Neuronal stem cell (in vitro differentiated cells): ENCODE measurements around the gene TBX2.

Experiments used
- DNase-seq: peaks from one replicate; pipeline ENCODE4 v3.0.0-alpha.2; 2013; ENCODE audit warnings: low spot score
- H2AFZ ChIP-seq: one replicate; pipeline ENCODE4 v1.6.1; 2013; ENCODE audit warnings: mild to moderate bottlenecking, low read length, inconsistent platforms
- H2AK5ac ChIP-seq: 2 replicates; pipeline ENCODE4 v1.6.1; 2013; ENCODE audit warnings: low read depth, mild to moderate bottlenecking, inconsistent platforms, low read length, moderate library complexity, mixed read lengths
- H2BK120ac ChIP-seq: 2 replicates; pipeline ENCODE4 v1.6.1; 2013; ENCODE audit warnings: low read depth, mild to moderate bottlenecking, inconsistent platforms, low read length, moderate library complexity, mixed read lengths
- H2BK12ac ChIP-seq: one replicate; pipeline ENCODE4 v1.6.1; 2013; ENCODE audit warnings: low read length, inconsistent platforms
- H2BK15ac ChIP-seq: 2 replicates; pipeline ENCODE4 v1.6.1; 2013; ENCODE audit warnings: mild to moderate bottlenecking, low read length, inconsistent platforms, mixed read lengths
- H2BK5ac ChIP-seq: one replicate; pipeline ENCODE4 v1.6.1; 2013; ENCODE audit warnings: inconsistent platforms, mild to moderate bottlenecking, low read length, moderate library complexity
- H3K14ac ChIP-seq: one replicate; pipeline ENCODE4 v1.6.1; 2013; ENCODE audit warnings: low read length, inconsistent platforms
- H3K18ac ChIP-seq: 2 replicates; pipeline ENCODE4 v1.6.1; 2013; ENCODE audit warnings: low read length, inconsistent platforms
- H3K23ac ChIP-seq: 2 replicates; pipeline ENCODE4 v1.6.1; 2013; ENCODE audit warnings: low read depth, mild to moderate bottlenecking, mixed read lengths, low read length, inconsistent platforms; ENCODE audit not compliant: poor library complexity
- H3K27ac ChIP-seq: replicated peaks from 3 replicates; pipeline ENCODE4 v1.5.1; 2013; ENCODE audit warnings: low read length, inconsistent platforms
- H3K27me3 ChIP-seq, 3 experiments: 2 replicates each; pipeline ENCODE4 v1.6.1; 2013; ENCODE audit warnings: low read length in 3 of 3, mild to moderate bottlenecking in 2 of 3, inconsistent platforms in 1 of 3, low read depth in 1 of 3, mixed read lengths in 1 of 3, moderate library complexity in 1 of 3; ENCODE audit not compliant: control insufficient read depth in 3 of 3, insufficient read depth in 3 of 3
- H3K36me3 ChIP-seq, 2 donors: replicated peaks in 1 of 2; 2 replicates each; pipeline ENCODE4 v1.6.1; 2013; ENCODE audit warnings: low read length in 2 of 2; ENCODE audit not compliant: control insufficient read depth in 2 of 2, insufficient read depth in 2 of 2
- H3K4ac ChIP-seq: 2 replicates; pipeline ENCODE4 v1.6.1; 2013; ENCODE audit warnings: inconsistent platforms, mild to moderate bottlenecking, low read length, moderate library complexity
- H3K4me1 ChIP-seq, 2 donors: 1 replicate in 1 of 2; 2 replicates in 1 of 2; pipeline ENCODE4 v1.6.1; 2013; ENCODE audit warnings: low read length in 2 of 2, low read depth in 1 of 2; ENCODE audit not compliant: control insufficient read depth in 2 of 2, insufficient read depth in 1 of 2
- H3K4me2 ChIP-seq: one replicate; pipeline ENCODE4 v1.6.1; 2013; ENCODE audit warnings: mild to moderate bottlenecking, low read length, inconsistent platforms; ENCODE audit not compliant: insufficient read depth, poor library complexity, severe bottlenecking
- H3K4me3 ChIP-seq, 2 donors: 2 replicates each; pipeline ENCODE4 v1.5.1; 2013; ENCODE audit warnings: low read length in 2 of 2, mild to moderate bottlenecking in 2 of 2, inconsistent platforms in 1 of 2, moderate library complexity in 1 of 2
- H3K79me1 ChIP-seq: one replicate; pipeline ENCODE4 v1.6.1; 2013; ENCODE audit warnings: low read depth, mild to moderate bottlenecking, inconsistent platforms, low read length, moderate library complexity
- H3K9ac ChIP-seq: one replicate; pipeline ENCODE4 v1.6.1; 2013; ENCODE audit warnings: mild to moderate bottlenecking, low read depth, low read length, inconsistent platforms; ENCODE audit not compliant: poor library complexity
- H3K9me3 ChIP-seq, 2 donors: replicated peaks in 1 of 2; 2 replicates each; pipeline versions ENCODE3 to v1.6.1; 2013; ENCODE audit warnings: low read length in 2 of 2, mild to moderate bottlenecking in 2 of 2, inconsistent platforms in 1 of 2, low read depth in 1 of 2, mixed read lengths in 1 of 2, moderate library complexity in 1 of 2; ENCODE audit not compliant: control insufficient read depth in 2 of 2, insufficient read depth in 1 of 2
- H4K8ac ChIP-seq: one replicate; pipeline ENCODE4 v1.6.1; 2013; ENCODE audit warnings: low read depth, mild to moderate bottlenecking, inconsistent platforms, low read length, moderate library complexity
- H4K91ac ChIP-seq: one replicate; pipeline ENCODE4 v1.6.1; 2013; ENCODE audit warnings: low read length, low read depth, mild to moderate bottlenecking, inconsistent platforms; ENCODE audit not compliant: poor library complexity
- WGBS, 2 donors: extraction: QIAGEN DNeasy Blood & Tissue Kit; methylation state at CpG; one replicate each; pipeline ENCODE4 v1.1.7; 2013; ENCODE audit warnings: missing lambda C conversion rate in 2 of 2, mixed read lengths in 1 of 2; ENCODE audit not compliant: insufficient read length in 2 of 2, insufficient replicate concordance in 1 of 2; ENCODE audit errors: extremely low coverage in 2 of 2; 5-methylcytosine and 5-hydroxymethylcytosine counted together

TBX2 gene

GRCh38 chr17:61384354-61384691 is 15.3 kb upstream of the TBX2 start:
- Histone ChIP-seq H3K23ac (no peak overlapping the region), H3K4me3 (no peak overlapping the region), H3K4me1 (peaks cover 2 to 10% of the 10 kb centered on the region in 2 donors), H3K27ac (no peak overlapping the region), H2AFZ (no peak overlapping the region), H4K91ac (no peak overlapping the region), H4K8ac (no peak overlapping the region), H3K14ac (no peak overlapping the region), H2BK120ac (peak overlapping the region; percentile 53), H3K4ac (no peak overlapping the region), H3K36me3 (no peaks in the 10 kb centered on the region), H3K9me3 (no peaks in the 10 kb centered on the region), H3K18ac (peak overlapping the region; percentile 77), H2BK5ac (peak overlapping the region; percentile 63), H3K27me3 (peaks cover 0 to 2% (median 0%) of the 10 kb centered on the region in 3 experiments), H2AK5ac (peak overlapping the region; percentile 87), H2BK12ac (no peak overlapping the region), H2BK15ac (peak overlapping the region; percentile 20), H3K79me1 (peaks cover 1% of the 10 kb centered on the region), H3K4me2 (no peak overlapping the region), H3K9ac (peak overlapping the region; percentile 32)
- DNase-seq, result no peak
- no CpG with 5 or more reads among the region's 8 CpGs for WGBS, 2 donors

- H3K14ac ChIP-seq, result peak overlapping the region; percentile 31
- WGBS, 2 donors, result no CpG with 5 or more reads among the region's 13 CpGs
These were observed 14.7 kb upstream of the TBX2 start for GRCh38 chr17:61384692-61385576.

GRCh38 chr17:61385577-61386236 is 13.9 kb upstream of the TBX2 start:
- H3K4me1 ChIP-seq, result peaks cover 0 to 7% of the 10 kb centered on the region in 2 donors
- H3K14ac ChIP-seq, result peak overlapping the region; percentile 31
- no peak overlapping the region for H3K4me3 ChIP-seq
- no peak overlapping the region for H2BK5ac ChIP-seq
- no peak overlapping the region for H2AFZ ChIP-seq
- no peak overlapping the region for H3K27ac ChIP-seq
- H2BK15ac ChIP-seq, result no peak overlapping the region
- H4K8ac ChIP-seq, result no peak overlapping the region
- WGBS, 2 donors, result no CpG with 5 or more reads among the region's 15 CpGs
- H3K23ac ChIP-seq, result no peak overlapping the region
- H2AK5ac ChIP-seq, result peak overlapping the region; percentile 58
- peaks cover 1% of the 10 kb centered on the region for H3K79me1 ChIP-seq
- peaks cover 0 to 2% (median 0%) of the 10 kb centered on the region in 3 experiments for H3K27me3 ChIP-seq
- no peak overlapping the region for H2BK120ac ChIP-seq
- no peak overlapping the region for H3K9ac ChIP-seq
- H4K91ac ChIP-seq, result no peak overlapping the region
- H3K4me2 ChIP-seq, result no peak overlapping the region
- no peak overlapping the region for H2BK12ac ChIP-seq
- DNase-seq, result no peak
- peak overlapping the region; percentile 84 for H3K18ac ChIP-seq
- no peak overlapping the region for H3K4ac ChIP-seq
- no peaks in the 10 kb centered on the region for H3K9me3 ChIP-seq
- H3K36me3 ChIP-seq, result no peaks in the 10 kb centered on the region

More at GRCh38 chr17:61384692-61385576, 14.7 kb upstream of the TBX2 start:
- Histone ChIP-seq H3K79me1 (peaks cover 1% of the 10 kb centered on the region), H2AK5ac (peak overlapping the region; percentile 87), H3K27me3 (peaks cover 0 to 2% (median 0%) of the 10 kb centered on the region in 3 experiments), H3K4me2 (no peak overlapping the region), H3K4me3 (no peak overlapping the region), H4K91ac (no peak overlapping the region), H2BK15ac (peak overlapping the region; percentile 20), H3K4ac (no peak overlapping the region), H3K23ac (no peak overlapping the region), H3K9me3 (no peaks in the 10 kb centered on the region), H3K36me3 (no peaks in the 10 kb centered on the region), H3K18ac (peak overlapping the region; percentile 84), H3K4me1 (peaks cover 2 to 10% of the 10 kb centered on the region in 2 donors), H2BK120ac (peak overlapping the region; percentile 77), H3K9ac (peak overlapping the region; percentile 35), H2AFZ (no peak overlapping the region), H2BK5ac (peak overlapping the region; percentile 63), H3K27ac (no peak overlapping the region), H4K8ac (no peak overlapping the region), H2BK12ac (no peak overlapping the region)
- no peak for DNase-seq

- no peak overlapping the region for H3K4ac ChIP-seq
- no peak overlapping the region for H3K9ac ChIP-seq
- H4K8ac ChIP-seq, result no peak overlapping the region
- H3K4me2 ChIP-seq, result no peak overlapping the region
- H3K79me1 ChIP-seq, result peaks cover 1% of the 10 kb centered on the region
- H2BK15ac ChIP-seq, result no peak overlapping the region
- peaks cover 0 to 4% of the 10 kb centered on the region in 2 donors for H3K4me1 ChIP-seq
- peaks cover 0 to 4% (median 3%) of the 10 kb centered on the region in 3 experiments for H3K27me3 ChIP-seq
- H3K27ac ChIP-seq, result no peak overlapping the region
- no peak overlapping the region for H4K91ac ChIP-seq
- no peak overlapping the region for H2AFZ ChIP-seq
- no peak overlapping the region for H3K14ac ChIP-seq
- H2BK12ac ChIP-seq, result no peak overlapping the region
- H2BK120ac ChIP-seq, result no peak overlapping the region
- no peak overlapping the region for H3K18ac ChIP-seq
- WGBS, 2 donors, result no CpG with 5 or more reads among the region's 6 CpGs
- H2AK5ac ChIP-seq, result no peak overlapping the region
- H3K4me3 ChIP-seq, result no peak overlapping the region
- no peaks in the 10 kb centered on the region for H3K36me3 ChIP-seq
- no peak for DNase-seq
- H3K9me3 ChIP-seq, result no peaks in the 10 kb centered on the region
- no peak overlapping the region for H3K23ac ChIP-seq
- no peak overlapping the region for H2BK5ac ChIP-seq
These were observed 13.4 kb upstream of the TBX2 start for GRCh38 chr17:61386251-61386650.
